GM21723 (cell line): ENCODE measurements around the gene COMT.

Experiments used
- ATAC-seq: cut with Tn5 transposase; IDR thresholded peaks from one replicate; pipeline ENCODE4 v1.9.1; 2021; ENCODE audit warnings: mild to moderate bottlenecking, moderate library complexity; ENCODE audit not compliant: unreplicated experiment

COMT gene

DNA sequence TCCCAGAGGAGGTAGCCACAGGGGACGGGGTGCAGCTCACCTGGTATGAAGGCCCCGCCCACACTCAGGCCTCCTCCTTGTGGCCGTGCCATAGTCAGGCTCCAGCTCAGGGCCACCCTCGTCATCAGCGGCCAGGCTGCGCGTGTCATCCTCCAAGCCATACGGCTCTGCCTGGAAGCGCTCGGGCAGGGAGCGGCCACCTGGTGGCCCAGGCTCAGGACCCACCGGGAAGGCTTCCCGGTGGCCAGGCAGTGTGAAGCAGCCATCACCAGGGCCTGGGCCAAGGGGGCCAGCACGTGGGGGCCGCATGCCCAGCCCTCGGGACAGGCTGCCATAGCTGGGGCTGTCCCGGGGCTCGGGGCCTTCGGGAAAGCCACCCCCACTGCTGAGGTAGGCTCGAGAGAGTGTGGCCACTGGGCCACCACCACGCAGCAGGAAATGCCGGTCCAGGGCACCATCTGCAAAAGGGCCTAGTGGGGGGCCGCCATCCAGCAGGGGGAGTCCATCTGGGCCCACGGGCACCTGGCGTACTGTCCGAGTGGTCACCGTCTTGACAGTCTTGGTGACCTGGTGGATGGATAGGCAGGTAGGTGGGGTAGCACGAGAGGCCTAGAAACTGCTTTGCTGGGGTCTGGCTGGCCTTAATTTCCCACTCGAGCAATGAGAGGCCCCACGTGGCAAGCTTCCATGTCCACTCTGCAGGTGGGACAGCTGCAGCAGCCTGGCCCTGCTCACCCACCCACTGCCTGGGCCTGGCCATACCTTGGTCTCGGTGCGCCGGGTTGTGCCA lies 39.8 kb downstream of the COMT start:
- no peak for ATAC-seq

DNA sequence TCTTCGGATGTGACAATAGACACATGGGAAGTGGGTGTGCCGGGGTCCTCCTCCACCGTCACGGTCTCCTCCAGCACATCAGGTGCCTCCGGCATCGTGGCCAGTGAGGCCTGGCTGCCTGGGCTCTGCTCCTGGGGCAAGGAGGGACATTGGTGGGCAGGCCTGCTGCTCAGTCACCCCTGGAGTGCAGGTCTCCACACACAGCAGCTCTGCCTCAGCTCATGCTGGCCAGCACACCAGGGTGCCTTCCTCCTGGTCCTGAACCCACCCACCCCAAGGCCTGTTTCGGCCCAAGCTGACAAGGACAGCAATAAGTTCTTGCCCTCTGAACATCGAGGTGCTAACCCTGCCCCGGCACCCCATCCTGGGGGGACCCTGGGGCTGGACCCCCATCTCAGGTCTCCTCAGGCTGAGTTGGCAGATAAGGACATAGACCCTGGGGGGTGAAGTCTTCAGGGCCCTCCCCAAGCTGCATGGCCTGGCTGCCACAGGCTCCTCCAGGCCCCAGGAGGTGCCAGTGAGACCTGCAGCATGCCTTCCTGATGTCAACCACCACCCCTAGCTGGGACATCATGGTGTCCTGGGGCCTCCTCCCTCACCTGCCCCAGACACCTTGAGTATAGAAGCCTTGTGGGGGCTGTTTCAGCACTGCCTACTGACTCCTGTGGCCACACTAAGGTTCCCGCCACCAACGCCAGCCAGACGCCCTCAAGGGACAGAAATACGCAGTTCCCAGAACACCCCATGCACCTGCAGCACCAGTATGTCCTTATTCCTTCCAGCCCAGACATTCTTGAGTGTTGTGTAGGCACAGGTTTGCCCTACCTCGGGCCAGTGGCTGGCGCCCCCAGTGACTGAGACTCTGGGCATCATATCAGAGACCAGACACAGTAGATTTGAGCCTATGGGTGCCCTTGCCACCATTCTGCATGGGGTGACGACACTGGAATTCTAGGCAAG lies 40.7 kb downstream of the COMT start:
- no peak for ATAC-seq

DNA sequence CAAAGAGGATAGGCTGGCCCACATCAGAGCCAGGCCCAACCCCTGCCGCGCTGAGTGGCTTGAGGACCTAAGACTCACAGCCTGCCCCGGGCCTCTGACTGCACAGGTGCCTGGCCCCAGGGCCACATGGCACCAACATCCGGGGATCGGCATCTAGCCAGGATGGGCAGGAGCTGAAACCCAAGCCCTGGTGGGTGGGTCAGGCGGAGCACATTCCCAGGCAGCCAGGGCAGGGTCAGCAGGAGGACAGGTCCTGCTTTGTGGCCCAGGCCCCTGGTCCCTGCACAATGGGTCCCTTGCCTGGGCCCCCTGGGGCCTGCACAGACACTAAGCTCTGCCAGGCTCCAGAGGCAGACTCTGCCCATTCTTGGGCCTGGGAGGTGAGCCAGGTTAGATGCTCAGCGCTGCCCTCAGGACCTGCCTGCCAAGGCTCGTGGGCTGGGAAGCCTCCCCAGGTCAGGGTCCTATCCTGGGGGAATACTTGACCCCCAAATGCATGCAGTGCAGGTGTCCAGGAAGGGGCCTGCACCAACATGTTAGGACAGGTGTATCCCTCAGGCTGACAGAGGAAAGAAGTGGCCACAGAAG lies 41.5 kb downstream of the COMT start:
- ATAC-seq = no peak

DNA sequence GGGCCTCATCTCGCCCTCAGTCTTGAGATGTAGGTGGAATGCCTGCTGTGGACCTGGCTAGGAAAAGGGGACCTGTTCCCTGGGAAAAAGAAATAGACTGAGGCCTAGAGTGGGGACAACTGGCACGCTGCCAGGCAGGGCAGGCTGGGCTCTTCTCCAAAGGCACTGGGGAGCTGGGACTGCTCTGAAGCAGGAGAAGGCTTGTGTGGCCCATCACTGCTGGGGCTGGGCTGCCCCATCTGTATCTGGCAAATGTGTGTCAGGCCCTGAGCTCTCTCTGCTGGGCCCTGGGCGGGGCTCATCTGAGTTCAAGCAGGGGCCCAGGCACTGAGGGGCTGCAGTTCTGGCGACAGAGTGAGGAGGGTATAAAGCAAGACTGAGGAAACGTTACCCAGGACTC lies 42.2 kb downstream of the COMT start:
- ATAC-seq = no peak

DNA sequence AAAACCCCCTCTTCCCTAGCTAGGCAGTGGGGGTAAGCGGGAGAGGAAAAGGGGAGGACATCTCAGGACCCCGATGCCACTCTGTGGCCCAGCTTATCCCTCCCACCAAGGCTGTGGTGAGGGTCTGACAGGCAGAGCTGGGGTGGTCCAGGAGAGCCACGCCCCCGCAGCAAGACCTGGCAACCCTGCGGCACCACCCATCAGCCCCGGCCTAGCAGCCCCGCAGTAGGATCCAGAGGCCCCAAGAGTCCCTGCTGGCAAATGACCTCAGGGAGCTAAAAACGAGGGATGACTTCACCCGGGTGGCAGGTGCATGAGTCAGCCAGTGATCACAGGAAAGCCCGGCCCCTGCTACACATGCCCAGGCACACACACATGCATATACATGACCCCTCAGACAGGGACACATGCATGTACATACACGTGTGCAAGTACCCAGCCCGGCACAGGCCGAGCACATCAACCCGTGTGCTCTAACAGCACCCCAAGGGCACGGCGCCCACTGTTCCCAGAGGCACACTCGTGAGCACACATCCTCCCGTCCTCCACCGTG lies 42.7 kb downstream of the COMT start:
- ATAC-seq = no peak

- no peak for ATAC-seq
Observed at GRCh38 chr22:19984851-19985811, 43.6 kb downstream of the COMT start.

GRCh38 chr22:19986011-19986409 lies 44.4 kb downstream of the COMT start:
- no peak for ATAC-seq

DNA sequence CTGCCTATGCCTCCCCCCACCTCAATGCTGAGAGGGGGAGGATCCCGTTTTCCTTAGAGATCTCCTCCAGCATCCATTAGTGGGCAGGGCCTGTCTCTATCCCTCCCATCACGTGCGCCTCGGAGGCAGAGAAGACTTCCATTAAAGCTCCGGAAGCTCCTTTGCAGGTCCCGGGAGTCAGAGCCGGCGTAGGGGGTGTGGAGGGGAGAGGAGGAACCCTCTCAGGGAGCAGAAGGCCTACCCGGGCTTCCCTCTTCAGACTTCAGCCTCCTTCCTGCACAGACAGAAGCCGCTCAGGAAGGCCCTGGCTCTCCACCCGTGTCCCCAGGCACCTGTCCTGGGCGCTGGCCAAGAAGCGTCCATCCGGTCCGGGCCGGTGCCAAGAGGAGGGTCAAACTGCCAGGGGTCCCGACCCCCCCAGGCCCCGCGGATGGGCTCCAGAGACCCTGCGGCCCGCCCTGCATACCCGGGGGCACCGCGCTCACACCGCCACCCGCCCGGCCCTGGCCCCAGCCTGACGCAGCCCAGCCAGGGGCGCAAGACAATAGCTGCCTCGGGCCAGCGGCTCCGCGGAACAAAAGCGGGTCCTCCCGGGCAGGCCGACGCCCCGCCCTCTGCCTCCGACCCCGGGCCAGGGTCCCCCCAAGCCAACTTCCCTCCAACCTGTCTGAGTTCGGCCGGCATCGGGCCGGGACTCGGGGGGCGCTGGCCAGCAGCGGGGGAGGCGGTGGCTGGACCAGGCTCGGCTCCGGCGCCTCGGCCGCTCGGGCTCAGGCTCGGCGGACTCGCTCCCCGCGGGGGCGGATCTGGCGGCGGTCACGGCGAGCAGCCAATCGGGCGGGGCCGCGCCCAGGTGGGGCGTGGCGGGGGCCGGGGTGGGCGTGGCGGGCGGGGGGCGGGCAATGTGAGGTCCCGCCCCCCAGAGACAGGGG lies 45.1 kb downstream of the COMT start:
- peak; percentile 55 for ATAC-seq

- no peak for ATAC-seq
Observed at GRCh38 chr22:19987394-19988306, 46.1 kb downstream of the COMT start.

- no peak for ATAC-seq
Observed at GRCh38 chr22:19988331-19988808, 46.8 kb downstream of the COMT start.

- no peak for ATAC-seq
Observed at GRCh38 chr22:19988965-19989724, 47.6 kb downstream of the COMT start.

DNA sequence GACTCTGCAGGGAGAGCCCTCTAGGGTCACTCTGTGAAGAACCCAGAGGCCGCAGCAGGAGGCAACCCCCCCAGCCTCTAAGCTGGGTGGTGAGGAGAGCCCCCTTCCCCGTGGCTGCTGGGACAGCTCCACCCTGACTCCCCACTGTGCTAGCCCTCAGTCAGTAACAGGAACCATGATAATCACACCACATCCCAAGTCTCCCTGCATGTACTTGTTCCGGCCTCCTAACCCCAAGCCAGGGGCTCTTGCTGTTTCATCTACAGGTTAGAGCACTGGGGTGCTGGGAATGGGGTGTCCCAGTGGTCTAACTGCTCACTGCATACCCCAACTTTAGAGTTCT lies 48.1 kb downstream of the COMT start:
- no peak for ATAC-seq

DNA sequence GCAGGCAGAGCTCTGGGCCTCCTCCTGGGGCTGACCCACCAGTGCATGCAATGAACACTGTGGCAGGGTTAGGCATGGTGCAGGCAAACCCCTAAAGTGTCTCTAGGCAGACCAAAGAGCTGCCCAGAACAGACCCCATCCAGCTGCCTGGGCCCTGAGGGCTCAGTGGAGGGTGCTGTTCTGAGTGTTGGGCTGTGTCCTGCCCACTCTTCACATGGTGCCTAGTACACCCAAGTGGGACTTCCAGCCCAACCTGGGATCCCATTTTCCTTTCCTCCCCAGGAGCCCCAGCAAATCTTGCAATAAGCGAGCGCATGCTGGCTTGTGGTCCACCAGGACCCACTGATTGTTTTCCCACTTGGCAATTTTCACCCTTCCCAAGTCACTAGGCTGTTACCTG lies 48.6 kb downstream of the COMT start:
- no peak for ATAC-seq

DNA sequence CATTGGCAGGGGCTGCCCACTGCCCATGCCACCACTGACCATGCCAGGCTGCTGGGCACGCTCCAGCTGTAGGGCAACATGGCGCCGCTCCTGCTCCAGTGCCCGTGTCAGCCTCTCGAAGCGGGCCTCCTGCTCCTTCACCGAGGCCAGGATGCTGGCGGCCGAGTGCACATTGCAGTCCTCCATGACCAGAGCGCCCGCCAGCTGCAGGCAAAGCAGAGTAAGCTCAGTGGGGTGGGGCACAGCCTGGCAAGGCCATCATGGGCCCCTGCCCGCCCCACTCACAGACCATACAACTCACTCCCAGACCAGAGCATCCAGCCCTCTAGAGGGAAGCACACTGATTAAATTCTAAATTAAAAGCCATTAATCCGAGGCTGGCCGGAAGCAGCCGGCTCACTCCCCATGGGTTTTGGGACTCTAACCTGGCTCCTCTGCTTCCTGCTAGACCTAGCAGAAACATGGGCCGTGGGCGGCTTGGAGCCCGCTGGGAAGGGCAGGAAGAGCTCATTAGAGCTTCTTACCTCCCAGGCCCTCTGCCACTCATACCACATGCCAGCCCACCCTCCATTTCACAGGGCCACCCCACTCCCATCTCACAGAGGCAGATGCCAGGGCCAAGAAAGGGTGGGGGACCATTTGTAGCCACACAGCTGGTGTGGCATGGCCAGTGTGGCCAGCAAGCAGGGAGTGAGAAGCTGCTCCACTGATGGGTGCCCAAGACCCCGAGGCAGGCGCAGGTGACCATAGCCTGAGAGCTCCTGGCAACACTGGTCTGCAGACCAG lies 49.2 kb downstream of the COMT start:
- ATAC-seq = no peak

DNA sequence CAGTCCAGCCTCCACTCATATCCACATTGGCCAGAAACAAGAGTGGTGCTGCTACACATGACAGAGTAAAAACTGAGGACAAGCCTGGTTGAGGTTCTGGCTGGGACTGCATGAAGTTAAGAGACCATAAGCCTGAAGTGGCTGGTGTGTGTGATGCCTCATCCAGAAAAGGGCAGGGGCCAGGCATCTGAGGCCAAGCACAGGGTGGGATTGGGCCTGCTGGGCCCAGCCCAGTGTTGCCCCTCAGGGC lies 49.7 kb downstream of the COMT start:
- ATAC-seq = no peak

DNA sequence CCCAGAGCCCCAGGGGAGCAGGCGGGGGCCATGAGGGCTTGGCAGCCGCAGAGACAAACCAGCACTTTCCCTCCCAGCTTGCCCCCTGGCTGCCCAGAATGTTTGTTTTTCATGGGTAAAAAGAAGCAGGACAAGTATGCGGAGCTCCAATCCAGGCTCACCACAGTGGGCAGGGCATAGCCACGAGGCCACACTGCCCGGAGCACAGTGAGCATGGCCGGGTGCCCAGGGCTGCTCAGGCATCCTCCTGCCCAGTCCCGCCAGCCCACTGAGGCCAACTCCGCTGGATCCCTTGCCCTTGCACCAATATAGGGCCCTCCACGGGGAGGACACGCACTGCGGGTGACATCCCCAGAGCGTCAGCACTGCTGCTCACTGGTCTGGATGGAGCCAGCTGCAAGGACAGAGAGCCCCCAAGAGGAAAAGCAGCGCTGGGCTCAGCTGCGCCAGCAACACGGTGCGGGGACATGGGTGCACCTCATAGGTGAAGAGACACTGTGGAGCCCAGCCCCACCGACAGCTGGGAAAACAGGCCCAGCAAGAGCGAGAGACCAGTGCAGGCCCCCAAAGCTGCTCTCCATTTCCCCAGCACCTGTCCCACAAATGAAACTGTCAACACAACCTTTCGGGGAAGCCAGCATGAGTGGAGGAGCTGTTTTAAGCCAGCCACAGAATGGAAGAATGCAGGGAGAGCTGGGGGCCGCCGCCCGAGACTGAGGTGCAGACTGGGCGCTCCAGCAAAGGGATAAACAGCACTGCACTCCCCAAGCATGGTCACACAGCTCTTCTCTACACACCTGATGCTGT lies 50.3 kb downstream of the COMT start:
- ATAC-seq = no peak
